IPS-NIHi7 (cell line): ENCODE results near the gene LRRC25.
A peak's percentile ranks its signal among the peaks of the same experiment; 100 is the strongest.
"Not testable (repeated sequence)": the region's sequence is repeated elsewhere in the genome, so short reads cannot be mapped to it uniquely, and the experiment has no call there.

ENCODE experiments used
- DNase-seq: peaks from one replicate; pipeline ENCODE4 v3.0.0; 2012; ENCODE audit warnings: mixed read lengths; ENCODE audit errors: extremely low spot score

The LRRC25 gene

GRCh38 chr19:18405754-18406153 is 8.3 kb upstream of the LRRC25 start:
- not testable (repeated sequence) for DNase-seq

GRCh38 chr19:18402455-18403248 is 5.2 kb upstream of the LRRC25 start:
- DNase-seq = not testable (repeated sequence)

GRCh38 chr19:18401580-18402112 is 4.2 kb upstream of the LRRC25 start:
- DNase-seq = no peak

- DNase-seq = no peak
Observed at GRCh38 chr19:18399008-18399407, 1.6 kb upstream of the LRRC25 start.

- no peak for DNase-seq
Observed at GRCh38 chr19:18396471-18397241, 766 bp downstream of the LRRC25 start.

GRCh38 chr19:18393836-18394235 is 3.6 kb downstream of the LRRC25 start:
- DNase-seq = no peak

- DNase-seq = no peak
Observed at GRCh38 chr19:18392926-18393325, 4.5 kb downstream of the LRRC25 start.

GRCh38 chr19:18392417-18392816 is 5.0 kb downstream of the LRRC25 start:
- no peak for DNase-seq

GRCh38 chr19:18391509-18392075 is 5.8 kb downstream of the LRRC25 start:
- no peak for DNase-seq

GRCh38 chr19:18390065-18390907 is 7.1 kb downstream of the LRRC25 start:
- no peak for DNase-seq

- DNase-seq = no peak
Observed at GRCh38 chr19:18389726-18390064, 7.7 kb downstream of the LRRC25 start.

- DNase-seq = no peak
Observed at GRCh38 chr19:18388960-18389725, 8.3 kb downstream of the LRRC25 start.

- DNase-seq = peak; percentile 93
Observed at GRCh38 chr19:18388100-18388959, 9.1 kb downstream of the LRRC25 start.

GRCh38 chr19:18386543-18387271 is 10.7 kb downstream of the LRRC25 start:
- no peak for DNase-seq

GRCh38 chr19:18385675-18386542 is 11.5 kb downstream of the LRRC25 start, which contains the start of gene GDF15:
GDF15 (plus strand) TSS chr19:18386158; CDS start chr19:18386190, 32 bp downstream.
- peak; percentile 82 for DNase-seq

- no peak for DNase-seq
Observed at GRCh38 chr19:18385359-18385674, 12.1 kb downstream of the LRRC25 start.

- DNase-seq = no peak
Observed at GRCh38 chr19:18384775-18385174, 12.6 kb downstream of the LRRC25 start.

- not testable (repeated sequence) for DNase-seq
Observed at GRCh38 chr19:18383622-18384021, 13.8 kb downstream of the LRRC25 start.
